Fibroblast of gingiva (primary cell): ENCODE results near the gene EMX1.

Source experiments
- DNase-seq: peaks from one replicate; pipeline ENCODE4 v3.0.0-alpha.2; 2011; ENCODE audit warnings: low read depth

EMX1 gene

GRCh38 chr2:72980535-72981217 lies 63.4 kb downstream of the EMX1 start:
- no peak for DNase-seq

- DNase-seq = no peak
Measured at GRCh38 chr2:72981536-72981935, 64.2 kb downstream of the EMX1 start.

DNA sequence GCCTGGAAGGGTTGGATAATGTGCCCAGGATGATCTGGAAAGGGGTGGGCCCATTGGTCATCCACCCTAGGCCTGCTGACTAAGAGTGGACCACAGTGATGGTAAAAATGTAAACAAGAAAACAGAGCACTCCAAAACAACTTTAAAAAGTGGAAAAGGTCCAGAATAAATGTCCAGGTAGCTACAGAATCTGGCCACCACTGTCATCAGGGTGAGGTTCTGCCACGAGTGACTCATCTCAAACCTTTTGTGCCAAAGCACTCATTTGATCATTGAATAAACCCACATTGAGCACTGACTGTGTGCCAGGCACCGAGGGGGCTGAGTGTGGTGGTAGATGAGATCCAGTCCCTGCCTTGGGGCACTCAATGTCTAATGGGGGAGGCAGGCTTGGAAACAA lies 64.9 kb downstream of the EMX1 start:
- no peak for DNase-seq

GRCh38 chr2:72982781-72983499 lies 65.6 kb downstream of the EMX1 start:
- no peak for DNase-seq

DNA sequence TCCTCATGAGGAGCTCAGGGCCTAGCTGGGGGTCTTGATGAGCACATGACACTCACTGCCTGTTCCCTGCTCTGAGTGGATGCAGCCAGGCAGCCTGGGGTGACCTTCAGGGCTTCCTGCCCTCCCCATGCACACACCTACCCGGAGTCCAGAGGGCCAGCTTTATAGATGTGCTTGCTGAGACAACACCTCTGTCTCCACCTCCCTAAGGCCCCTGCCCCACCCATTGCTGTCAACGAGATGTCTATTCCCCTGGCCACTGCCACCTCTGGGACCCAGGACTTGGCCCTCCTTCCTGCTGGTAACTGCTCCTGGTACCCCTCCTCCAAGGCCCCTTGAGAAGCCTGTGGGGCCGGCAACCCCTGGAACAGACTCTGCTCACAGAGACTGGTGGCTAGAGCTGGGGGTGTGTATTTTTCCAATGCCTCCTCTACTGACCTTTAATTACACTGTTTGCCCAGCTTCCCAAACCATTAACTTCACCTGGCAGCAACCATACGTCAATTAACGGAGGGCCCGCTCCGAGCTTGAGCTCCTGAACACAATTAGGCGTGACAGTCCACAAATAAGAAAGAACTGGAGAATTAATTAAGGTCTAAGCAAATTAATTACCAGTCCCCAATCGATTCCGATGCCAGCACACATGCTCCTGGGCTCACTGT lies 66.3 kb downstream of the EMX1 start:
- no peak for DNase-seq

GRCh38 chr2:72984172-72984671 lies 66.9 kb downstream of the EMX1 start:
- DNase-seq = no peak
